Endodermal cell (in vitro differentiated cells): Measurements from ENCODE around the gene NCBP3. TPM values are rescaled to one million over a fixed set of nuclear protein-coding genes. Genes with fewer than 3 reads are reported as not detected.
A peak's percentile ranks its signal among the peaks of the same experiment; 100 is the strongest.

Source experiments
- DNase-seq: peaks from one replicate; pipeline ENCODE4 v3.0.0-alpha.2; 2017
- H3K27ac ChIP-seq: 2 replicates; pipeline ENCODE4 v1.5.1; 2013; ENCODE audit warnings: mild to moderate bottlenecking, low read depth, low read length, moderate library complexity
- H3K27me3 ChIP-seq: 2 replicates; pipeline ENCODE4 v1.6.1; 2013; ENCODE audit warnings: mild to moderate bottlenecking, low read length, moderate library complexity; ENCODE audit not compliant: insufficient read depth, control insufficient read depth, poor library complexity, severe bottlenecking
- H3K36me3 ChIP-seq: 2 replicates; pipeline ENCODE4 v1.7.0; 2013; ENCODE audit warnings: mild to moderate bottlenecking, low read length, moderate library complexity; ENCODE audit not compliant: control insufficient read depth, insufficient read depth
- H3K4me1 ChIP-seq: one replicate; pipeline ENCODE4 v1.7.0; 2013; ENCODE audit warnings: low read length; ENCODE audit not compliant: control insufficient read depth, insufficient read depth
- H3K4me3 ChIP-seq: 2 replicates; pipeline ENCODE4 v1.5.1; 2013; ENCODE audit warnings: mild to moderate bottlenecking, low read length, moderate library complexity
- H3K9ac ChIP-seq: 2 replicates; pipeline ENCODE4 v1.6.1; 2013; ENCODE audit warnings: mild to moderate bottlenecking, low read length, moderate library complexity; ENCODE audit not compliant: poor library complexity, severe bottlenecking; ENCODE audit errors: extremely low read depth
- H3K9me3 ChIP-seq: 2 replicates; pipeline ENCODE4 v1.6.1; 2013; ENCODE audit warnings: mild to moderate bottlenecking, low read length, moderate library complexity; ENCODE audit not compliant: control insufficient read depth
- H3K27ac Mint-ChIP-seq: 2 replicates; pipeline ENCODE4 v1.8.0; 2020; ENCODE audit warnings: mixed read lengths
- H3K27me3 Mint-ChIP-seq: 2 replicates; pipeline ENCODE4 v1.8.0; 2021; ENCODE audit warnings: mild to moderate bottlenecking, mixed read lengths; ENCODE audit not compliant: insufficient read depth
- H3K36me3 Mint-ChIP-seq: 2 replicates; pipeline ENCODE4 v1.8.0; 2020; ENCODE audit warnings: low read depth, mixed read lengths
- H3K4me1 Mint-ChIP-seq: 2 replicates; pipeline ENCODE4 v1.8.0; 2020; ENCODE audit warnings: mixed read lengths
- H3K4me3 Mint-ChIP-seq: 2 replicates; pipeline ENCODE4 v1.8.0; 2020; ENCODE audit warnings: mild to moderate bottlenecking, moderate library complexity, mixed read lengths
- H3K9me3 Mint-ChIP-seq: 2 replicates; pipeline ENCODE4 v1.8.0; 2020; ENCODE audit warnings: mild to moderate bottlenecking, mixed read lengths
- CTCF ChIP-seq: fragments of 200-600 bp; sonication (generic); conservative IDR thresholded peaks from 2 replicates; pipeline ENCODE4 v1.5.0; 2021; ENCODE audit warnings: antibody characterized with exemption, mild to moderate bottlenecking
- WGBS, 2 experiments: methylation state at CpG; one replicate each; pipeline versions ENCODE4 v1.1.5 to v1.1.7; 2013; ENCODE audit warnings: missing lambda C conversion rate in 2 of 2, mixed read lengths in 1 of 2; ENCODE audit not compliant: insufficient coverage in 1 of 2, insufficient read length in 1 of 2; 5-methylcytosine and 5-hydroxymethylcytosine counted together
- total RNA-seq, 2 donors: library from RNA; stranded (reverse); fragmentation: NEBNext Ultra II Directional in 1 of 2; extraction: Animal tissue kit (Norgen Biotek cat#: 25700) in 1 of 2; gene quantifications; 2 replicates in 1 of 2; 3 replicates in 1 of 2; pipeline ENCODE4 v1.2.1, GENCODE V29; 2021

Gene NCBP3
- total RNA-seq, 2 donors from 2014 or later = 74.5 to 75.9 TPM

- Mint-ChIP-seq H3K27ac (no peak overlapping the region), H3K36me3 (peaks cover 59% of the 10 kb centered on the region), H3K27me3 (no peaks in the 10 kb centered on the region), H3K4me1 (no peaks in the 10 kb centered on the region), H3K9me3 (no peaks in the 10 kb centered on the region), H3K4me3 (no peak overlapping the region)
- H3K4me1 ChIP-seq = no peaks in the 10 kb centered on the region
- 88 to 93% methylated on average over 3 to 5 of the region's 5 CpGs for WGBS, 2 experiments
- no peak for TF ChIP-seq CTCF
- no peak for DNase-seq
- H3K9me3 ChIP-seq = no peaks in the 10 kb centered on the region
- peaks cover 35% of the 10 kb centered on the region for H3K36me3 ChIP-seq
- H3K4me3 ChIP-seq = no peak overlapping the region
- H3K9ac ChIP-seq = no peak overlapping the region
- no peaks in the 10 kb centered on the region for H3K27me3 ChIP-seq
- no peak overlapping the region for H3K27ac ChIP-seq
Observed at GRCh38 chr17:3805581-3805980, 40.5 kb downstream of the NCBP3 start.

- Histone ChIP-seq H3K27me3 (no peaks in the 10 kb centered on the region), H3K36me3 (peaks cover 27% of the 10 kb centered on the region), H3K4me3 (no peak overlapping the region), H3K9ac (no peak overlapping the region), H3K4me1 (no peaks in the 10 kb centered on the region), H3K27ac (no peak overlapping the region), H3K9me3 (no peaks in the 10 kb centered on the region)
- Mint-ChIP-seq H3K27ac (no peak overlapping the region), H3K36me3 (peaks cover 50% of the 10 kb centered on the region), H3K4me3 (no peak overlapping the region), H3K27me3 (no peaks in the 10 kb centered on the region), H3K4me1 (no peaks in the 10 kb centered on the region), H3K9me3 (no peaks in the 10 kb centered on the region)
- no peak for TF ChIP-seq CTCF
- WGBS, 2 experiments = 85 to 89% methylated on average over 6 of the region's 6 CpGs
- no peak for DNase-seq
Observed at GRCh38 chr17:3804503-3804931, 41.5 kb downstream of the NCBP3 start.

- no peaks in the 10 kb centered on the region for H3K9me3 ChIP-seq
- WGBS, 2 experiments = 97 to 100% methylated on average over 5 of the region's 5 CpGs
- H3K27me3 ChIP-seq = no peaks in the 10 kb centered on the region
- H3K4me1 Mint-ChIP-seq = no peaks in the 10 kb centered on the region
- H3K4me1 ChIP-seq = no peaks in the 10 kb centered on the region
- H3K27ac ChIP-seq = no peak overlapping the region
- no peak overlapping the region for H3K4me3 Mint-ChIP-seq
- H3K36me3 ChIP-seq = peaks cover 16% of the 10 kb centered on the region
- no peak overlapping the region for H3K9ac ChIP-seq
- DNase-seq = no peak
- no peak for TF ChIP-seq CTCF
- H3K27ac Mint-ChIP-seq = peak overlapping the region; percentile 59
- H3K4me3 ChIP-seq = no peak overlapping the region
- H3K36me3 Mint-ChIP-seq = peaks cover 42% of the 10 kb centered on the region
- H3K9me3 Mint-ChIP-seq = no peaks in the 10 kb centered on the region
- no peaks in the 10 kb centered on the region for H3K27me3 Mint-ChIP-seq
Observed at GRCh38 chr17:3803308-3803640, 42.8 kb downstream of the NCBP3 start.
